GM18517 (cell line): ENCODE data around the gene TMEM258.

ENCODE experiments used
- ATAC-seq: cut with Tn5 transposase; IDR thresholded peaks from one replicate; pipeline ENCODE4 v1.9.1; 2021; ENCODE audit warnings: mild to moderate bottlenecking, moderate library complexity; ENCODE audit not compliant: unreplicated experiment

Gene TMEM258

DNA sequence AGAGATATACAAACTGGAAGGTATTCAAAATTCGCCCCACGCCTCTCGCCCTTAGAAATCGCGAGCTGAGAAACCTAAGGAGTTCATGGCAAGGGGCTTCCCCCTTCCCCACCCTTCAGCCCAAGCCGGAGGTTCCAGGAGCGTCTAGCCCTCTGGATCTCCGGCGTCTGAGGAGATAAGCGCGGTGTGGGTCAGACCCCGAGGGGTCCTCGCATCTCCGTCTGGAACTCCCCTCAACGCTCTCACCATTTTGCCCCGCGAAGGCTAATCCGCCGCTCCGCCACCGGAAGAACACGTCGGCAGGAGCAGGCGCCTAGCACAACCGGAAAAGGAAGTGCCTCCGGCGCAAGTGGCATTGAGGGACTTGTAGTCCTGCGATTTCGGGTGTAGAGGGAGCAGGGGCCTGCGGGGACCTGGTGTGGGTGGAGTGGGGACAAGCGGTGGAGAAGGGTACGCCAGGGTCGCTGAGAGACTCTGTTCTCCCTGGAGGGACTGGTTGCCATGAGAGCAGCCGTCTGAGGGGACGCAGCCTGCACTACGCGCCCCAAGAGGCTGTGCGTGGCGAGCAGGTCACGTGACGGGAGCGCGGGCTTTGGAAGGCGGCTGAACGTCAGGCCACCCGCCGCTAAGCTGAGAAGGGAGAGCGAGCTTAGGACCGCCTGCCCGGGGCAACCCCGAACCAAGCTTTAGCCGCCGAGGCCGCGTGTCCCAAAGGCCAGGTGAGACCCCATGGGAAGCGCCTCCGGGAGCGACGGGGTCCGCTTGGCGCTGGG is at the start of gene TMEM258, which contains the start of gene FEN1:
Gene TMEM258 (minus strand): TSS at position 290 of the 773 bp plus-strand sequence. CDS start 41 bp downstream, at position 249.
Gene FEN1 (plus strand): TSS at position 602 of the 773 bp plus-strand sequence. CDS start 2,451 bp downstream, outside the sequence.
- ATAC-seq = peak; percentile 82

DNA sequence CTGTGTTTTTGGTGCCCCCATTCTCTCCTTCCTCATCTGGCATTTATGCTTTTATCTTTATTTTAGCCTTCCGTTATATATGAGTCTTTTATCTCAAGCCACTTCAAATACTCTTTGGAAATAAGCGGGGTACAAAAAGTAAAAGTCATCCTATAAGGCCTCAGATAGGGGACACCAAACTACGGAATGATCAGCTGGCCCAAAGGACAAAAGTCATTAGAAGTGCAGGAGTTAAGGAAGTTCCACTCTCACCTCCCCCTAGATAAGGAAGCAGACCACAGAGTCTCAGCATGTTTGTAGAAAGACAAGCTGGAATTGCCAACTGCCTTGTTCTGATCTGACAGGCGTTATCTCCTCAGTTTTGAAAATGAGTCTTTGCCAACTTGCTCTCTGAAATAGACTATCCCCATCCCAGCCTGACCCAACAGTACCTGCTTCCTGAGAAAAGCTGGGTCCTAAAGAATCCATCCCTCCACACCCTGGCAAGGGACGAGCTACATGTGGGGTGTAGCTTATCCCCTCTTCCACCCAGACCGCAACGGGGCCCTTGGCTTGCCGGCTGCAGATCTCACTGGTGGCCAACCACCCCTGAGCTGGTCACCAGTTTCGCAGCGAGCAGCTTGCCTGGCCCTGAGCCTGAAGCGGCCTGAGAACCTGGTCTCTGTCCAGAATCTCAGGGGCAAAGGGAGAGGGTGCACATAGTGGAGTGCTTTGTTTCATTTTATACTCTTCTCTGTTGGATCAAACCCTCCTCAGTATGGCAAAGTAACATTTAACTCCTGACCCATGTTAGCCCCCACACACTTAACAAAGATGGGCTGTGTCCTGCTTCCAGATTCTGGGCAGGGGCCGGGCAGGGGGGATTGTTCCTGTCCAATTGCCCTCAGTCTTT is 49.5 kb upstream of the TMEM258 start:
- no peak for ATAC-seq

DNA sequence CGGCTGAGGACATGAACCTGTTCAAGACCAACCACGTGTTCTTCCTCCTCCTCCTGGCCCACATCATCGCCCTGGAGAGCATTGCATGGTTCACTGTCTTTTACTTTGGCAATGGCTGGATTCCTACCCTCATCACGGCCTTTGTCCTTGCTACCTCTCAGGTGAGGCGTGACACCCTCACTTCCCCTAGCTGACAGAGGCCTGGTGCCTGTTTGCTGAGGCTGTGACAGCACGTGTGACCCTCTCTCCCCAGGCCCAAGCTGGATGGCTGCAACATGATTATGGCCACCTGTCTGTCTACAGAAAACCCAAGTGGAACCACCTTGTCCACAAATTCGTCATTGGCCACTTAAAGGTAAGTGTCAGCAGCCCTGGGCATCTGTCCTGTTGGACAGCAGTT is 48.0 kb upstream of the TMEM258 start:
- no peak for ATAC-seq

DNA sequence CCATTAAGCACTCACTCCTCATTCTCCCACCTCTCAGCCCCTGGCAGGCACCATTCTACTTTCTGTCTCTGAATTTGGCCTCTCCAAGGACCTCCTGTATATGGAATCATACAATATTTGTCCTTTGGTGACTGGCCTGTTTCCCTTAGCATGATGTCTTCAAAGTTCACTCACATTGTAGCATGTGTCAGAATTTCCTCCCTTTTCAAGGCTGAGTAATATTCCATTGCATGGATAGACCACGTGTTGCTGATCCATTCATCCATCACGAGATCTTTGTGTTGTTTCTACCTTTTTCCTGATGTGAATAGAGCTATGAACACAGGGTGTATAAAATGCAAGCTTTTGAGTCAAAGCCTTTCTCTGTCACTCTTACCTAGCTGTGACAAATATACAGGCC is 47.3 kb upstream of the TMEM258 start:
- no peak for ATAC-seq

DNA sequence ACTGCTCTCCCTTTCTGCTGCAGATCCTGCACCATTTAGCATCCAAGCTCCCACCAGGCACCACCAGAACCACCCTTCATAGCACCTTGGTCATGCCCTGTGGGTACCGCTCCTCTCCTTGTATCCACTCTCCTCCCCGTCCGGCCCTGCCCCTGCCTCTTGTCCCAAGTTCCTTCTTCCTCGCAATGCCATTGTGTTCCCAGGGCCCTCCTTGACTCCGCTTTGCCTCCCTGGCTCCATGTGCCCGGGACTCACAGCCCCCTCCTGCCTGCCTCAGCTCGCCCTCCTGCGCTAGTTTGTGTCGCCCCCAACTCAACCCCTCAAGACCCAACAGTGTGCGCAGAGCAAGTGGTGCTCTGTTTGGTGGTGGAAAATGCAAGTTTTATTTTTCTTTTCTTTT is 46.5 kb upstream of the TMEM258 start:
- no peak for ATAC-seq

DNA sequence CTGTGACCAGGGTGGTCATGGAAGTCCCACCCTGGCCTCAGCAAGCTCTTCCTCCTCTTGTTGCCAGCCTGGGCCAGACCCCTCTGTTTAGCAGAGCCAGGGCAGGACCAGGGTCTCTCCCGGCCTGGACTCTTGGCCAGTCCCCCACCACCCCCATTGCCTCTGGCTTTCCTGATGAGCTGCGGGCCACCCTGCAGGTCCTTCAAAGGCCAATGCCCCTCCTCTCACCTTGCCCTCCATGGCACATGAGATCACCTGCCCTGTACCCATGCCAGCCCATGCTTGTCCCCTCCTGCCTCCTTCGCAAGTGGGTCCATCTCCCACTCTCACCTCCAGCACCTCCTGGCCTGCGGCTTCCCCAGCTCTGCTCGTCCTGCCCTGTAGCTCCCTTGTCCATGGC is 46.1 kb upstream of the TMEM258 start:
- no peak for ATAC-seq

DNA sequence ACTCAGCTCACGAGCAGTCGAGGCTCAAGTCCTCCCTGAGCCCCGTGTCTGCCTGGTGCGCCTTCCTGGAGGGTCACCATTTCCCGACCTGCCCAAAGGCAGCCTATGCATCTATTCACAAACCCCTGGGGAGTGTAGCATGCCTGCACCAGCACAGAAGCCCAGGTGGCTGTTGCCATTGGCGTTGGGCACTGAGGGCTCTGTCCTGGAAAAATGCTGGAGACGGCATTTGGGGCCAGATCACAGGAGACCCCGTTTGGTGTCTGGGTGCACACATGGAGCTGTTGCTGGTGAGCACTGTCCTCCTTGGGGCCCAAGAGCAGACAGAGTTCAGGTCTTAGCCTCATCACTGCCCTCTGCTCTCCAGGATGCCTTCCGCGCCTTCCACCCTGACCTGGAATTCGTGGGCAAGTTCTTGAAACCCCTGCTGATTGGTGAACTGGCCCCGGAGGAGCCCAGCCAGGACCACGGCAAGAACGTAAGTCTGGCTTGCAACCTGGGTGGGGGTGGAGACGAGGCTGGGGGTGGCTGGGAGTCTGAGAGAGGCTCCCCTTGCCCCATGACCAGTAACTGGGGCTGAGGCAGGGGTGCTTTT is 45.1 kb upstream of the TMEM258 start:
- ATAC-seq = no peak

DNA sequence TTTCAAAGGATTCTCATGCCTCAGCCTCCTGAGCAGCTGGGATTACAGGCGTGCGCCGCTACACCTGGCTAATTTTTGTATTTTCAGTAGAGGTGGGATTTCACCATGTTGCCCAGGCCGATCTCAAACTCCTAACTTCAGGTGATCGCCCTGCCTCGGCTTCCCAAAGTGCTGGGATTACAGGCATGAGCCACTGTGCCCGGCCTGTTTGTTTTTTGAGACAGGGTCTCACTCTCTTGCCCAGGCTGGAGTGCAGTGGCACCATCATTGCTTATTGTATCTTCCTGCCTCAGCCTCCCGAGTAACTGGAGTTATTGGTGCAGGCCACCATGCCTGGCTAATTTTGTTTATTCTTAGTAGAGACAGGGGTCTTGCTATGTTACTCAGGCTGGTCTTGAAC is 43.8 kb upstream of the TMEM258 start:
- ATAC-seq = no peak

DNA sequence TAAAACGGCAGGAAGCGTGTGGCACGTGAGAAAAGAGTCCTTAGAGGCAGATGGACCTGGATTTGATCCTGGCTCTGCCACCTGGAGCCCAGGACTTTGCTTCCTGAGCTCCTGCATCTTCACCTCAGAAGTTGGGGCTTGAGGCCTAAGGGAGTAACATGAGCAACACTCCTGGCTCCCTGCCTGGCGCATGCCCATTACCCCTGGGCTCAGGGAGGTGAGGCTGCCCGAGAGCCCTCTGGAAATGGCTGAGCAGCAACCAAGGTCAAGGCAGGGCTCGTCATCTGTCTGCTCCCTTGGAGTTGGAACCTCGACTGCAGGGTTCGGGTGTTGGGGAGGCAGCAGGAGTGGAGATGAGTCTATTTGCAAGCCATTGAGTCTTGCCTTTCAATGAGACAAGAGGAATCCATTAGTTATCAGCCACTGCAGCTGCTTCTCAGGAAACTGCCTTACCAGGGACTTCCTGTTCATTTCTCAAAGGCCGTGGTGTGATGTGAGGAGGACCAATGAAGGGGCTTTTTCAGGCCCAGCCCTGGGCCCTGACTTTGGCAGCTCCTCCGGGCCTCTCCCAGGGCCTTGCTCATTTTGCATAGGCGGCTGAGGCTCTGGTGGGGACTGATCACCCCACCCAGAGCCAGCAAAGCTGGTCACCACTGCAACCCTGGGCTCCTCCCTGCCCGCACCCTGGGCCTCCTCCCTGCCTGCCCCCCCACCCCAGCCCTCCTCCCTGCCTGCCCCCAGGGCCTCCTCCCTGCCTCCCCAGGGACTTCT is 42.1 kb upstream of the TMEM258 start:
- ATAC-seq = peak; percentile 89

DNA sequence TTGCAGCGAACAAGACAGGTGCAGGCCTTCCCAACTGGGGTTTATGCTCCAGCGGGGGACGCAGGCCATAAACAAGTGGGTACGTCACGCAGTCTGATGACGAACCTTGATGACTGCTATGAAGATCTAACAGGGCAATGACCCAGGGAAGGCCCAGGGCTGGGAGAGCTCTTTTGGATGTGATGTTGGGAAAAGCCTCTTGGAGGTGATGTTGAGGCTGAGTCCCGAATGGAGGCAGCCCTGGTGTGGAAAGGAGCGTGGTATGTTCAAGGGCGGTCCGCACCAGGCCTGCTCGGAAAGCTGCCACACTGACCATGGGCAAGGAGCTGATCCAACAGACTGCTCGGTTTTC is 41.5 kb upstream of the TMEM258 start:
- ATAC-seq = no peak

DNA sequence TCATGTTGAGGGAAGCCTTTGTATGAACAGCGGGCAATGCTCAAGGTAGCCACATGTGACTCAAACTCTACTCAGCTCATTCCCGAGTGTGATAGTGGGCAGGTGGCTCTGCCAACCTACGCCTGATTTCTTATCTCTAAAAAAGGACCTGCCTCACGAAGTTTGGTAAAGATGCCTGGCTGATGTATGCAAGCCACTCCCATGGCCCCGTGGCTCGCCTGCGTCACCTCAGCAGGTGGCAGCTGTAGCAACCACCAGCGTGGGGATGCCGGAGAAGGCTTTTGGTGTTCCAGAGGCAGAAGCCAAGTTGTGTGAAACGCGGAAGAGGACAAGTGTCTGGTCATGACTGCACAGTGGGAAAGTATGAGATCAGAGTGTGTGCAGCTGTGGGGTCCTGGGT is 41.1 kb upstream of the TMEM258 start:
- no peak for ATAC-seq

DNA sequence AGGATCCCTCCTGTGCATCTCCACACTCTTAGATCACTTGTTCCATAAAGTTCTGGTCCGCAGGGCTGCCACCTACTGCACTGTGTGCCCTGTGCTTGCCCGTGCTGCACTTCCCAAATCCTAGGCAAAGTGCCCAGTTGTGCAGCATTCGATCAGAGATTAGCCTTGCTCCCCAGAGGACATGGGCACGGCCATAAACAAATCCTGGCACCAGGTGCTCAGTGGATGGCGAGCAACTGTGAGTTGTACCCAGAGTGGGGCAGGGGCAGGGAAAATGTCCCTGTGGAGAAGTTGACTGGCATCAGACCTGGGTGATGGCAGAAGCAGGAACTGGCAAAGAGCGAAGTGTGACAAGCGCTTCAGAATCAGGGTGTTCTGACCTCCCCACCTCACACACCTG is 40.4 kb upstream of the TMEM258 start:
- no peak for ATAC-seq

DNA sequence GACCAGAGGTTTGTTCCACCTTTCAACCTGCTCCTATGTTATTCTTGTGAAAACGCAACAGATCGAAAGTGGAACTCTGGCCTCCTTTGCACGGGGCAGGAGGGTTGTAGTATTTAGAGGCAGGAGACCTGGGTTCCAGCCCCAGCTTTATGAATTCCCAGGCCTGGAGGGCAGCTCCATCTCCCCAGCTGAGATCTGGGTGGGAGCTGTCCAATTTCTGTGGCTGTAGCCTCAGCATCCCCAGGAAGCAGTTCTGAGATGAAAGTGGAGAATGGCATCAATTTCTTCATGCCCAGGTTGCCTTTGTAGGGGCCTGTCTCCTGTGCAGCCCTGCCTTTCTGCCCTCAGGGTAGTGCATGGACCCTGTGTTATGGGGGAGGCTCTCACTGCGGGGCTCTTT is 39.8 kb upstream of the TMEM258 start:
- ATAC-seq = no peak

DNA sequence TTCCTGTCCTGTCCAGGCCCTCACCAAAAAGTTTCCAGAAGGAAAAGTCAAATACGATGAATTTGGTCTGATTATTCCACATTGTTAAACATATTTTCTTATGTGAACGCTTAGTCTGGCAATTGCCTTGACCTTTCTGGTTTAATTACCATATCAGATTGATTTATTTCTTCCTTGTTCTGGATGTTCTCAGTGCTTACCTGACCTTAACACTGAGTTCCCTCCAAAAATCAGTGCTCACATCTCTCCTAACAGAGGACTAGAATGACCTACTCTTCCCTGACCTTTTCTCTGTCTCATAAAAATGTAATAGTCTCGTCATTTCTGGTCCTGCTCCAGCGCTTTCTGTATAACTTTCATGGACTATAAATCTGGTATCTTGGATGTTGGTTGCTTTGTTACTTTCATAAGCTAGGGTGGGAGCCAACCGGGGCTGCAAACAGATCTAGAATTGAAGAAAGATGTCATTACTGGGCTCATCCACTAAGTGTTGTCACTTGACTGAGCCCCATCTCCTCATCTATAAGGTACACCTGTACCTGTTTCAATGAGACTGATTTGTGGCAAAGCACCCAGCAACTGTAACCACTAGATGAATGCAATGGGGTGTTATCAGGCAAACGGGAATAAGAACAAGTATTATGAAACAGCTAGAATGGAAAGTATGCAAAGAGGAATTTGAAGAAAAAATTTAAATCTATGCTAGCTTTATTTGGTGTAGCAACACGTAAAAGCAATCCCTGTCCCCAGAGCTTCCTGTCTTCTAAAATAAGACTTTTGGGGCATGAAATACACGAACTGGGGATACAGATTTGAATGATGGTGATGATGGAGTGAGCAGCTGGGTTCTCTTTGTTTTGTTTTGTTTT is 38.1 kb upstream of the TMEM258 start:
- ATAC-seq = no peak

DNA sequence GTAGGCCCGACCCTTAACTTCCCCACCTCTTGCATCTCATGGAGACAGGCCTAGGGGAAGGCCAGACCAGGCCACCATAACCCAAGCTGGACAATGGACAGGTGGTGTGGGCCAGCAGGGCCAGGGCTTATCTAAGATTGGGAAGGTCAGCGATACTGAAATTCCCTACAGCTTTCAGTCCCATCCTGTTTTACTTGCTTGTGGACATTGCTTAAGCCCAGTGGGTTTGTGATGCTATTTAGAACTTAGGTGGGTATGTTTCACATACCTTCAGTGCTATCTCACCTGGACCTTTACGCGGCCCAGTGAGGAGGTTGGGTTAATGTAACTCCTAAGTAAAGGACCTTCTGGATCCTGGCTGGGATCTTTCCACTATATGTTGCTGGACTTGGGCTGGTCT is 37.4 kb upstream of the TMEM258 start:
- ATAC-seq = no peak

DNA sequence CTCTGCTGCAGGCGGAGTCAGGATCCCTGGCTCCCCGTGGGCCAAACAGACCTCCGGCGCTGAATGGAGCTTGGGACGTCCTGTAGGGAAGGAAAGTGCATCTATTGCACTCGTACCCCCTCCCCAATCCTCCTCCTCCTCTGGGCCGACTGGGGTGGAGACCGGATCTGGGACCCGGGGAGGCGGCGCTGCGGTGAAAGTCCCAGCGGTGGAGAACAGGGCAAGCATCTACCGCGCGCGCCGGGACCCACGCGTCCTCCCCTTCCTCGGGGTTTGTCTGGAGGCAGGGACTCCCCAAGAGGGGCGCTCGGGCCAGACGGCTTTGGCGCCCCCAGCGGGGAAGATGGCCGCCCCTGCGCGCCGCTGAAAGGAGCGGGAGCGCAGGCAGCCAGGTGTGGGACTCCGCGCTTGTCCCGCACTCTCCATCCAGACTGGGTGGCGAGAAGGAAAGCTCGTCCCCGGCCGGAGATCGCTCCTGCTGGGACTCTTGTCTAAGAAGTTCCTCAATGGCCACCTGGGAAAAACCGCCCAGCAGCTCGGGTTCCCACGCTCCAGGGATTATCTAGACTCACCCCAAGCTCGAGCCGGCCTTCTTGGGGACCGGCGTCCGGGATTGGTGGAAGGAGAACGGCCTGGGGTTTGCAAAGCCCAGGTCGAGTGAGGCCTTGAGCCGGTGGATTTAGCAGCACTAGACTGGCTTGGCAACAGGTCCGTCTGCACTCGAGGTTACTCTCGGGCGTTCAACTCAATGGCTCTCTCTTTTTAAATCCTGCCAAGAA is 36.4 kb upstream of the TMEM258 start:
- no peak for ATAC-seq

DNA sequence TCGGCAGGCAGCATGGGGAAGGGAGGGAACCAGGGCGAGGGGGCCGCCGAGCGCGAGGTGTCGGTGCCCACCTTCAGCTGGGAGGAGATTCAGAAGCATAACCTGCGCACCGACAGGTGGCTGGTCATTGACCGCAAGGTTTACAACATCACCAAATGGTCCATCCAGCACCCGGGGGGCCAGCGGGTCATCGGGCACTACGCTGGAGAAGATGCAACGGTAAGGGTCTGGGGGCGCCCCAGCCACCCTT is 35.9 kb upstream of the TMEM258 start:
- ATAC-seq = no peak

DNA sequence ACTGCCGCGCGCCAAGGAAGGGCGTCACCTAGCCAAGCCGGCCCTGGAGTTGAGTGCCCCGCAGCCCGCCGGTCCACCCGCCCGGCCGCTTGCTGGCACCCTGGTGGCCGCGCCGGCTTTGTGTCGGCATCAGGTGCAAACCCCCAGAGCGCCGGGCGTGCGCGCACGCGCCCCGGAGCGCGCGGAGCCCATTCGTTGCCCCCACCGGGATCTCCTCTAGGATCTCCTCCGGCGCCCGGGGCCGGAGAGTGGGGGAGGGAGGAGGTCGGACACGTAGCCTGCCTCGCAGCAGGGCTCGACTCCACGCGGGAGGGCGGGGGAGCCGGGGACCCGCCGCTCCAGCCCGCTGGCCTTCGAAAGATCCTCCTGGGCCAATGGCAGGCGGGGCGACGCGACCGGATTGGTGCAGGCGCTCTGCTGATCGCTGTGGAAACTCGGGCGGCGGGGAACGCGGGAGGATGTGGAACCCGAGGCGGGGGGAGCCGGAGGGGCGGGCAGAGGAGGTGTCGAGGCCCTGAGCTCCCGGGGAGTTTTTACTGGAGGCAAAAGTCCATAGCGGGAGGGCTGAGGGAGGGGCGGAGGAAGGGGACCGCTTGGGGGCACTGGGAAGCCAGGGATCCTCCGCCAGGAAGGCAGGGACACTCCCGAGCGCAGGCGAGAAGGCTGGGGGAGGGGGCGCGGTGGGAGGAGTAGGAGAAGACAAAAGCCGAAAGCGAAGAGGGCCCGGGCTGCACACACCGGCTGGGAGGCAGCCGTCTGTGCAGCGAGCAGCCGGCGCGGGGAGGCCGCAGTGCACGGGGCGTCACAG is 35.4 kb upstream of the TMEM258 start, which contains the start of gene FADS2:
Gene FADS2 (plus strand): TSS at position 730 of the 808 bp plus-strand sequence. CDS start 91 bp downstream, outside the sequence.
- ATAC-seq = peak; percentile 68
